T-helper 1 cell treated with Interleukin-12 subunit alpha and Interleukin-12 subunit beta and Interleukin-4 antibody, amounts not matched to agents 30 μg/mL and 1 μg/mL, for 36 hours (primary cell): ENCODE measurements around the gene PPM1N.

Experiments
- H3K27ac Mint-ChIP-seq: one replicate; pipeline ENCODE4 v1.8.0; 2021; ENCODE audit warnings: mild to moderate bottlenecking, mixed read lengths
- H3K27me3 Mint-ChIP-seq: one replicate; pipeline ENCODE4 v1.8.0; 2021; ENCODE audit warnings: low read depth, mixed read lengths
- H3K36me3 Mint-ChIP-seq: one replicate; pipeline ENCODE4 v1.8.0; 2021; ENCODE audit warnings: low read depth, mixed read lengths
- H3K4me1 Mint-ChIP-seq: one replicate; pipeline ENCODE4 v1.8.0; 2021; ENCODE audit warnings: low read depth, mixed read lengths
- H3K4me3 Mint-ChIP-seq: one replicate; pipeline ENCODE4 v1.8.0; 2021; ENCODE audit warnings: mild to moderate bottlenecking, moderate library complexity, mixed read lengths
- H3K9me3 Mint-ChIP-seq: one replicate; pipeline ENCODE4 v1.8.0; 2021; ENCODE audit warnings: mixed read lengths

Gene PPM1N

DNA sequence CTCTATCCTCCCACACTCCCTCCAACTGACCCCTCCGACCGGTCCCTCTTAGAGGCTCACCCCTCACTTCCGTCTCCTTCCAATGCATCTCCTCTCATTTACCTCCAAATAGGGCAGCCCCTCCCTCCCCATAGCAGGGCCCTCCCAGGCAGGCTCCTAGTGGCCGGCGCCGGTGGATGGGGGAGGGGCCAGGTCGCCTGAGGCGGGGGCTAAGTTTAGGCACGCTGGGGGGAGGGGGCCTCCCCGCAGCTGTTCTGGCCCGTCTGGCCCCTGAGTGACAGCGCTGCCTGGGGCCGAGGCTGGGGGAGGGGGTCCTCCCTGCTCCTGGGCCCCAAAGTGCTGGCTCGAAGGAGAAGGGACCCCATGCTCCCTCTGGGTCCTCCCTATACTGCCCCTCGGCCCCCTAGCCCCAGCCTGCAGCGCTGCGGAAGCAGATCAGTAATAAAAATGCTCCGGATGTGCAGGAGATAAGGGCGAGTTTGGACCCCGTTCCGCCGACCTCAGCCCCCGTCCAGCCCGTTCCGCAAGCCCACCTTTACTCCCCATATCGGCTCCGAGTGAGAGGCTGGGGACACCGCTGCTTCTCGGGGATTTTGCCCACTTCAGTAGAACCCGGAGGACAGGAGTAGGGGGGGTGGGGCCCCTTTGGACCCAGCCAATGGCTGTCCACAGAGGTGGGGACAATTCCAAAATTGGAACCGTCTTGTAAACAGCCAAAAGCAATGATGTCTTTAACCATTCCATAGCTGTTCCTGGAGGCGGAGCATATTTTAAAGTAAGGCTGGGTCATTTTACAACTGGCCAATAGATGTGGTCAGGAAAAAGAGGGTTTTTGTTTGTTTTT, 5.4 kb upstream of the PPM1N start:
- peaks cover 18% of the 10 kb centered on the region for H3K4me1 Mint-ChIP-seq
- peaks cover 24% of the 10 kb centered on the region for H3K27me3 Mint-ChIP-seq
- no peaks in the 10 kb centered on the region for H3K36me3 Mint-ChIP-seq
- H3K9me3 Mint-ChIP-seq: no peaks in the 10 kb centered on the region
- peak overlapping the region; percentile 70 for H3K4me3 Mint-ChIP-seq
- H3K27ac Mint-ChIP-seq: no peak overlapping the region

DNA sequence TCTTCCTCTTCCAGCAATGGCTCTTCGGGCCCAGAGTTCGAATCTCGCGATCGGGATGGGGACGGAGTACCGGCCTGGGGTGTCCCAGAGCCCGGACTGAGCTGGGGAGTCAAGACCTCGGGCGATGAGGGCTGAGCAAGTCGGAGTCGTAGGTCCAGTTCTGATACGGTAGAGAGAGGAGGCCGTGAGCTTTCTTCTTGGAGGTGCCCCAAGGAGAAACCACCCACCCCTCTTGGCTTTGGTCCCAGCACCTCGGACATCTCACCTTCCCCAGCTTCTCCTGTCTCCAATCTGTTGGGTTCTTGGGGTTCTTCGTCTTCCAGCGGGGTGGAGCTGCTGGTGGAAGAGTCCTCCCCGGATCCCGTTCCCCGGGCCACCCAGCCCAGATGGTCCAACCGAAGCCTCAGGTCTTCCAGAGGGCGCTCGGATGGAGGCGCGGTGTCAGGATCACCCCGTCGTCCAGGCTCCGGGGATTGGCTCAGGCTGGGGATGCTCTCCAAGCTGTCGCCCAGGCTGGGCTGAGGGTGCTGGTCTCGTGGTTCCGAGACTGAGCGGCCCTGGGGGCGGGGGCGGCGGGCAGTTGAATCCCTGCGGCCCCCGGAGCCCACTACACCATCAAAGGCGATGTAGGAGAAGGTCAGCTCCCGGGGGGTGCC, 3.9 kb upstream of the PPM1N start:
- Mint-ChIP-seq H3K36me3 (peaks cover 2% of the 10 kb centered on the region), H3K27me3 (peaks cover 33% of the 10 kb centered on the region), H3K9me3 (no peaks in the 10 kb centered on the region), H3K27ac (no peak overlapping the region), H3K4me3 (no peak overlapping the region), H3K4me1 (peaks cover 27% of the 10 kb centered on the region)

DNA sequence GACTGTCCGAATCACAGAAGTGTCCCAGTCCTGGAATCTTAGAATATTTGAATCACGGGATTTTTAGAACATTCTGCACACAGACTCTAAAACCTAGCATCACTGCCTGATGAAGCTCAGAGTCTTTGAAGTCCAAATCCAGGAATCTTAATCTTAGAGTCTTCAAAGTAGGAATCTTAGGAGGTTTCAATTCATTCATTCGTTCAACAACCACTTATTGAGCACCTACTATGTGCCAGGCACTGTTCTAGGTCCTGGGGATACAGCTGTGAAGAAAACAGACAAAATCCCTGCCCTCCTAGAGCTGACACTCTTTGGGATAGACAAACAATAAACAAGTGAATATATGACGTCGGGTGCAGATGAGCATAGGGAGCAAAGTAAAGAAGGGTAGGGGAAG, 3.1 kb upstream of the PPM1N start:
- Mint-ChIP-seq H3K27me3 (peaks cover 37% of the 10 kb centered on the region), H3K9me3 (no peaks in the 10 kb centered on the region), H3K4me3 (peak overlapping the region; percentile 63), H3K27ac (no peak overlapping the region), H3K4me1 (peaks cover 29% of the 10 kb centered on the region), H3K36me3 (peaks cover 4% of the 10 kb centered on the region)

DNA sequence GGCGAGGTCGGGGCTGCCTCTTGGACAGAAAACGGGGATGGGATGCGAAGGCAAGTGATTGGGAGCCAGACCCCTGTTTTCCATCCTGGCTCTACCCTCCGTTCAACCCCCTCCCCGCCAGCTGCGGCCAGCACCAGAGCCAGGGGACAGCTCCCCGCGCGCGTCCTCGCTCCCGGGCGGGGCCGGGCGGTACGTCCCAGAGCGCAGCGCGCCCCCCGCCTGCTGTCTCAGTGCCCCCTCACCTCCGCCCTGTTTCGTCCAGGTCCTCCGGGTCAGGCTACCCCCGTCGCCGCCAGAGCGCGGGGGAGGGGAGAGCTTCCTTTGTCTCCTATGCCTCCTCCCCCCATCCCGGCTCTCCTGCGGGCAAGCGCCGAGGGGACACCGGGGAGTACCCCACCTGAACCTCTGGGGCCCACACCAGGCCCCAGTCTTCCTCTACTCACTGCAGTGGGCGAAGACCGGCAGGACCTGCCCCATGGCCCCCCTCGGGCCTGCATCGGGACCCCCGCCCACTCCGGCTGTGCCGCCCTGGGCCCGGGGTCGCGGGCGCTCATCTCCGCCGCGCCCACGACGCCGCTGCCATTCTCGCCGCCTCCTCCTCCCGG, 1.8 kb upstream of the PPM1N start:
- H3K27me3 Mint-ChIP-seq: peaks cover 43% of the 10 kb centered on the region
- H3K27ac Mint-ChIP-seq: no peak overlapping the region
- H3K4me3 Mint-ChIP-seq: peak overlapping the region; percentile 62
- peaks cover 29% of the 10 kb centered on the region for H3K4me1 Mint-ChIP-seq
- H3K9me3 Mint-ChIP-seq: no peaks in the 10 kb centered on the region
- peaks cover 7% of the 10 kb centered on the region for H3K36me3 Mint-ChIP-seq

DNA sequence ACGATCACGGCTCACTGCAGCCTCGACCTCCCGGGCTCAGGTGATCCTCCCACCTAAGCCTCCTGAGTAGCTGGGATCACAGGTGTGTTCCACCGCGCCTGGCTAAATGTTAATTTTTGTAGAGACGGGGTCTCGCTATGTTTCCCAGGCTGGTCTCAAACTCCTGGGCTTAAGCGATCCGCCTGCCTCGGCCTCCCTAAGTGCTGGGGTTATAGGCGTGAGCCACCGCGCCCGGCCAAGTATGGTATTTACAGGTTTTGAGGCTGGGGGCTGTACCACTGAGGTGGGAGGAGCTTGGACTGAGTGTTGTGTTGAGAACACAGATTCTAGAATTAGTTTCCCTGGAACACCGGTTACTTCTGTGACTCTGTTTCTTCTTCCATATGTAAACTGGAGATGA, 452 bp upstream of the PPM1N start:
- Mint-ChIP-seq H3K4me3 (peak overlapping the region; percentile 48), H3K36me3 (peaks cover 7% of the 10 kb centered on the region), H3K27ac (no peak overlapping the region), H3K9me3 (no peaks in the 10 kb centered on the region), H3K27me3 (peaks cover 43% of the 10 kb centered on the region), H3K4me1 (peaks cover 27% of the 10 kb centered on the region)

DNA sequence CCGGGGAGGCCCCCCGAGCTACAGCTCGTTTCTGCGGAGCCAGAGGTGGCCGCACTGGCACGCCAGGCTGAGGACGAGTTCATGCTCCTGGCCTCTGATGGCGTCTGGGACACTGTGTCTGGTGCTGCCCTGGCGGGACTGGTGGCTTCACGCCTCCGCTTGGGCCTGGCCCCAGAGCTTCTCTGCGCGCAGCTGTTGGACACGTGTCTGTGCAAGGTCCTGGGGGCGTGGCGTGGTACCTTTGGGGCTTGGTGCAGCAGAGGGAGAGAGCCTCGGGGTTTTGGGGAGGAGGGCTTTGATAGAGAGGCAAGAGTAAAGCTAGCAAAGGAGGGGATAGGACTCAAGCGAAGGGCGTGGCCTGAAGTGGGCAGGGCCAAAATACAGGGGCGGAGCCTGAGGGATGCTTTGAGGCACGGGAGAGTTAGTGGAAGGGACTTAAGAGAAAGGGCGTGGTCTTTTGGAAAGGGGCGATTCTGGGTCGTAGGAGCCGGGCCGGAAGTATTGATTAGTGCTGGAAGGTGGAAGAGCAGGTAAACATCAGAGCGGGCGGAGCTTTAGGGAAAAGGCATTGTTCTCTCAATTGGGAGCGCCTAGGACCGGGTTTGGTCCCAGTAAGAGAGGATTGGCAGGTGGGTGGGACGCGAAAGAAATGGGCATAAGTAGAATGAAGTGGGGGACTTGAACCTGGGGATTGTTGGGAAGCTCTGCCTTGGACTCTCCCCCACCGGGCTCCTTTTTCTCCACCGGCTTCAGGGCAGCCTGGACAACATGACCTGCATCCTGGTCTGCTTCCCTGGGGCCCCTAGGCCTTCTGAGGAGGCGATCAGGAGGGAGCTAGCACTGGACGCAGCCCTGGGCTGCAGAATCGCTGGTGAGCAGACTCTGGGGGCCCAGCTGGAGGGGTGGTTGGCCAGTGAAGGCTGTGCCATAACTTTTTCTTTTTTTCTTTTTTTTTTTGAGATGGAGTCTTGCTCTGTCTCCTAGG, 1.2 kb downstream of the PPM1N start:
- H3K27me3 Mint-ChIP-seq: peaks cover 40% of the 10 kb centered on the region
- H3K4me1 Mint-ChIP-seq: peaks cover 22% of the 10 kb centered on the region
- peak overlapping the region; percentile 52 for H3K4me3 Mint-ChIP-seq
- H3K27ac Mint-ChIP-seq: no peak overlapping the region
- no peaks in the 10 kb centered on the region for H3K9me3 Mint-ChIP-seq
- peaks cover 7% of the 10 kb centered on the region for H3K36me3 Mint-ChIP-seq

DNA sequence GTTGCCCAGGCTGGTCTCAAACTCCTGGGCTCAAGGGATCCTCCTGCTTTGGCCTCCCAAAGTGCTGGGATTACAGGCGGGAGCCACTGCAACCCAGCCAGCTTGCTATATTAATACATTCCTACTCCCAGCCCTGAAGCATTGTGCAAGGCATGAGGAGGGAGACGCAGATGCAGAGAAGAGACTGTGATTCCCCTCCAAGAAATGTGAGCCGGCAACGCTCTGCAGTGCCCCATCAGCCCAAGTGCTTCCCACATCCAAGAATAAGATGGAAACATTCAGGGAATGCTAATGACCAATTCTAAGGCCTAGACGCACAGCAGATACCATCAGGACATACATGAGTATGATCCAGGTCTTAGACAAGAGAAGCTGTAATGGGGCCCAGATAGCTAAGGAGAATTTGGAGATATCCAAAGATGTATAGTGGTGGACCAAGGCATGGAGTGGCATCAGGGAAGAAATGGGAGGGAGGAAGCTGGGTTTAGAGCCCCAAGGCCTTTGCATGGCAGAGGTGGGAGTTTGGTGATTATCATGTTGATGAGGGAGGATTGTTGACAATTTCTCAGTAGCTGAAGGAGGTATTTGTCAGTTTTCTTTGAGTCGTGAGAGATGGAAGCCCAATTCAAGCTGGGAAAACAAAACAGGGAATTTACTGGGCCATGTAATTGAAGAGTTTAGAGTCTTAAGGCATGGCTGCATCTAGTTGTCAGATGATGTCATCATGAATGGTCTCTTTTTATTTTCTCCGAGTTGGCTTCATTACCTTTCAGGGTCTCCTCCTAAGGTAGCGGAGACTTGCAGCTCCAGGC, 2.9 kb downstream of the PPM1N start:
- no peaks in the 10 kb centered on the region for H3K9me3 Mint-ChIP-seq
- H3K27ac Mint-ChIP-seq: no peak overlapping the region
- peaks cover 29% of the 10 kb centered on the region for H3K27me3 Mint-ChIP-seq
- H3K4me3 Mint-ChIP-seq: peak overlapping the region; percentile 9
- peaks cover 8% of the 10 kb centered on the region for H3K36me3 Mint-ChIP-seq
- peaks cover 27% of the 10 kb centered on the region for H3K4me1 Mint-ChIP-seq

DNA sequence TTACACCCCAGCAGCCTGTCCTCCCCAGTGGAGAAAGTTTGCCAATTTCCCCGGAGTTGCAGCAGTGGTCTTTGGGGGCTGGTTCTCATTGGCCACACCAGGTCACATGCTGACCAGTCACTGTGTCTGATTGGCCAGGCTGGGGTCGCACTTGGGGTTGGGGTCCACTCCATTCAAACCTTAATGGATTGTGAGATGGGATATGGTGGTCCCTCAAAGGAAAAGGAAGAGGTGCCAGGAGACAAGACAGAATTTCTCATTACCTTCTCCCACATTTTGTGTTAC, 3.4 kb downstream of the PPM1N start:
- Mint-ChIP-seq H3K27me3 (peaks cover 27% of the 10 kb centered on the region), H3K4me1 (peaks cover 29% of the 10 kb centered on the region), H3K36me3 (peaks cover 8% of the 10 kb centered on the region), H3K27ac (no peak overlapping the region), H3K9me3 (no peaks in the 10 kb centered on the region), H3K4me3 (no peak overlapping the region)

DNA sequence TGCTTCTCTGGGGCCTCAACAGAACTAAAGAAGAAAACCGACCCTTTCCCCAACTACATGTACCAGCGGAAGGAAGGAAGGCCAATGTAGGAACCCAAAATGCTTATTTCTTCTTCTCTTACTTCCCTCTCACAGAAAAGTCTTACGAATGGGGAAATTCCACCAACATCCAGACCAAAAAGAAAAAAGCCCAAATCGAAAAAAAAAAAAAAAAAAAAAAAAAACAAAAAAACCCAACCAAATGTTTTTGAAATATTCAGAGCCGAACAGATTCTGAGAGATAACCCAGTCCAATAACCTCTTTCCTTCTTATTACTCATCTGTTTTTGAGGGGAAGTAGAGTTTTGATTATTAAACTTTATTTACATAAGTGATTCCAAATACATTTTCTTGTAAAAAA, 3.9 kb downstream of the PPM1N start:
- Mint-ChIP-seq H3K36me3 (peaks cover 8% of the 10 kb centered on the region), H3K4me1 (peaks cover 27% of the 10 kb centered on the region)

DNA sequence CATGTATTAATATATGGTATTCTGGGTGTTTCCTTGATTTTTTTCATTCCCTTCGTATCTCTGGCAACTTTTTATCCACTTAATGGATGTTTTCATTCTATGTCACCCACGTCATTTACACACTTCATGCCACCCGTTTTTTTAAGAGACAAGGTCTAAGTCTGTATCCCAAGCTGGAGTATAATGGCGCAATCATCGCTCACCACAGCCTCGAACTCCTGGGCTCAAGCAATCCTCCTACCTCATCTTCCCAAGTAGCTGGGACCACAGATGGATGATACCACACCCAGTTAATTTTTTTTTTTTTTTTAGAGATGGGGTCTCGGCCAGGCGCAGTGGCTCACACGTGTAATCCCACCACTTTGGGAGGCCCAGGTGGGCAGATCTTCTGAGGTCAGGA, 5.7 kb downstream of the PPM1N start:
- no peak overlapping the region for H3K27ac Mint-ChIP-seq
- peaks cover 13% of the 10 kb centered on the region for H3K27me3 Mint-ChIP-seq
- H3K4me1 Mint-ChIP-seq: peaks cover 18% of the 10 kb centered on the region
- no peaks in the 10 kb centered on the region for H3K9me3 Mint-ChIP-seq
- peaks cover 8% of the 10 kb centered on the region for H3K36me3 Mint-ChIP-seq
- no peak overlapping the region for H3K4me3 Mint-ChIP-seq

More for the DNA sequence above, 3.9 kb downstream of the PPM1N start:
- H3K4me3 Mint-ChIP-seq: no peak overlapping the region
- no peaks in the 10 kb centered on the region for H3K9me3 Mint-ChIP-seq
- no peak overlapping the region for H3K27ac Mint-ChIP-seq
- peaks cover 24% of the 10 kb centered on the region for H3K27me3 Mint-ChIP-seq

DNA sequence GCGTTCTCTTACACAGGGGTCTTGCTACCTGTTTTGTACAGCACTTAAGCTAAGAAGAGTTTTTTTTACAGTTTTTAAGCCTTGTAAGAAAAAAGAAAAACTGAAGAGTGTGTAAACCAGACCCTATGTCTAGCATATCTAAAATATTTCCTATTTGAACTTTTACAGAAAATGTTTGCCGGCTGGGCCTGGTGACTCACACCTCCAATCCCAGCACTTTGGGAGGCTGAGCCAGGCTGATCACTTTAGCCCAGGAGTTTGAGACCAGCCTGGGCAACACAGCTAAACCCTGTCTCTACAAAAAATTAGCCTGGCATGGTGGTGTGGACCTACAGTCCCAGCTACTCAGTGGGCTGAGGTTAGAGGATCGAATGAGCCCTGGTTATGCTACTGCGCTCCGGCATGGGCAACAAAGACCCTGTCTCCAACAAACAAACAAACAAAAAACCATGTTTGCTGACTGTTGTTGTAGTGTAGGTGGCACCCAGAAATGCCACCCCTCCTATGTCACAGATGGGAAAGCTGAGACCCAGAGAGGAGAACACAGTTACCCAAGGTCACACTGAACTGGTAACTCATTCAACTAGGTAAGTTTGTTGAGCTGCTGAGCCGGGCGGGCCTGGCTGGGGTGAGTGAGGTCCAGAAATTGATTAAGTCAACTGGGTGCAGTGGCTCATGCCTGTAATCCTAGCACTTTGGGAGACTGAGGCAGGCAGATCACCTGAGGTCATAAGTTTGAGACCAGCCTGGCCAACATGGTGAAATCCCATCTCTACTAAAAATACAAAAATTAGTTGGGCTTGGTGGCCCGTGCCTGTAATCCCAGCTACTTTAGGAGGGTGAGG, 7.1 kb downstream of the PPM1N start:
- H3K4me3 Mint-ChIP-seq: peak overlapping the region; percentile 76
- no peaks in the 10 kb centered on the region for H3K9me3 Mint-ChIP-seq
- H3K27ac Mint-ChIP-seq: peak overlapping the region; percentile 79
- peaks cover 8% of the 10 kb centered on the region for H3K36me3 Mint-ChIP-seq
- peaks cover 6% of the 10 kb centered on the region for H3K27me3 Mint-ChIP-seq
- peaks cover 15% of the 10 kb centered on the region for H3K4me1 Mint-ChIP-seq

DNA sequence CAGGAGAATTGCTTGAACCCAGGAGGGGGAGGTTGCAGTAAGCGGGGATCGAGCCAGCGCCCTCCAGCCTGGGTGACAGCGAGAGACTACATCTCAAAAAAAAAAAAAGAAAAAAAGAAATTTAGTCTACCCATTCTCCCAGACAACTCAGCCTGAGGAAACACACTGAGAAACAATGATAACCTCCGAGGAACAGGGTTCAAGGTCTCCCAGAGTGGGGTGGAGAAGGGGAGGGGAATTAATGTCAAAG, 7.7 kb downstream of the PPM1N start:
- Mint-ChIP-seq H3K27ac (peak overlapping the region; percentile 79), H3K36me3 (peaks cover 12% of the 10 kb centered on the region), H3K4me1 (peaks cover 17% of the 10 kb centered on the region), H3K9me3 (no peaks in the 10 kb centered on the region), H3K27me3 (peaks cover 2% of the 10 kb centered on the region), H3K4me3 (peak overlapping the region; percentile 76)
